ENCODE data around the gene AACS.

The AACS gene

DNA sequence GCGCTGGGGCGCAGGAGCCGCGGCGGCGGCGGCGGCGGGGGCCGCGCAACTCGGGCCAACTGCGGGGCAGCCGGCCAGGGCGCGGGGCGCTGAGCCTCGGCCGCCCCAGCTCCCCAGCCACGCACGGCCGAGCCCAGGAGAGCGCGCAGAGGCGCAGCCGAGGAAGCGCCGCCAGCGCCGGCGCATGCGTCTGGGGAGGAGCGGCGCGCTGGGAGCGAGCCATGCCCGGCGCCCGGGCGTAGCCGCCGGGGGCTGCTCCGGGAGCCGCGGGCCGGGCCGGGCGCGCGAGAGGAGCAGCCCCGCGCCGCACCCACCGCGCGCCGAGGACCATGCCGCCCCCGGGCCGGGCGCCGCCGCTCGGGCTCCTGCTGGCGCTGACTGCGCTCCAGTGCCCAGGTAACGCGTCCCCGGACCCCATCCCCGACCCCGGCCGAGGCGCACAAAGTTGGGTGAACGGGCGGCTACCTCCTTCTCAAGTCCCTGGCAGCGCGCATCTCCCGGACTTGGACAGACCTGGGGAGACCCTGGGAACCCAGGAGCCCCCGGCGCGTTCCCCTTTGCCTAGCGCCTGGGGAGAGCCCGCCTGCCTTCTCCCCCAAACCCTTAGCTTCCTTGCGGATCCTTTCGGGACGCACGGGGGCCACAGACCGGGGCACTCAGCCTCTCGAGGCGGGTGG lies 121.4 kb downstream of the AACS start:
- no peak for DNase-seq (ENCODE audit: low read depth)

DNA sequence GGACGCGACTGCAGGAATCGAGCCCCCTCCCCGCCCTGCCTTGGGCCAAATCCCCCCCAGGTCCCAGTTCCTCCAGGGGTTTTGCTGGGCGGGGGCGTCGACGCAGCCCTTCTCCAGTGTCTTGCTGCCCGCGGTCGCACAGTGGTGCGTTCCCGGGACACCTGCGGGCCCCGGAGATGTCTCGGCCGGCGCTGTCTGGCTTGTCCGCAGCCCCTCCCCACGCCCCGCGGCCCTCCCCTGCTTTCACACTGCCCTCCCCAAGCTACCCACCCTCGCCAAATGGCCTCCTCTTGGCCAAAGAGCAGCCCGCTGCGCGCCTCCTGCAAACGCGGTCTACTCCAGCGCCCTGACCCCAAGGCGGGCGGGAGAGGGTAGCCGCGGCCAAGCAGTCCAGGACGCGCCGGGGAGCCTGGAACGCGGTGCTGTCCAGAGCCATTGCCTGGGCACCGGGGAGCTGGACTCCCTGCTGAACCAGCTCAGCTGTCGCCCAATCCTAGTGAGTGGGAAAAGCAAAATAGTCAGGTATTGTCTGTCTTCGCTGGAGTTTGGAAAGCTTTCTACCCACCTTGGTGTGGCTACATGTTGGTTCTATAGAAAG lies 122.0 kb downstream of the AACS start:
- no peak for DNase-seq (ENCODE audit: low read depth)

DNA sequence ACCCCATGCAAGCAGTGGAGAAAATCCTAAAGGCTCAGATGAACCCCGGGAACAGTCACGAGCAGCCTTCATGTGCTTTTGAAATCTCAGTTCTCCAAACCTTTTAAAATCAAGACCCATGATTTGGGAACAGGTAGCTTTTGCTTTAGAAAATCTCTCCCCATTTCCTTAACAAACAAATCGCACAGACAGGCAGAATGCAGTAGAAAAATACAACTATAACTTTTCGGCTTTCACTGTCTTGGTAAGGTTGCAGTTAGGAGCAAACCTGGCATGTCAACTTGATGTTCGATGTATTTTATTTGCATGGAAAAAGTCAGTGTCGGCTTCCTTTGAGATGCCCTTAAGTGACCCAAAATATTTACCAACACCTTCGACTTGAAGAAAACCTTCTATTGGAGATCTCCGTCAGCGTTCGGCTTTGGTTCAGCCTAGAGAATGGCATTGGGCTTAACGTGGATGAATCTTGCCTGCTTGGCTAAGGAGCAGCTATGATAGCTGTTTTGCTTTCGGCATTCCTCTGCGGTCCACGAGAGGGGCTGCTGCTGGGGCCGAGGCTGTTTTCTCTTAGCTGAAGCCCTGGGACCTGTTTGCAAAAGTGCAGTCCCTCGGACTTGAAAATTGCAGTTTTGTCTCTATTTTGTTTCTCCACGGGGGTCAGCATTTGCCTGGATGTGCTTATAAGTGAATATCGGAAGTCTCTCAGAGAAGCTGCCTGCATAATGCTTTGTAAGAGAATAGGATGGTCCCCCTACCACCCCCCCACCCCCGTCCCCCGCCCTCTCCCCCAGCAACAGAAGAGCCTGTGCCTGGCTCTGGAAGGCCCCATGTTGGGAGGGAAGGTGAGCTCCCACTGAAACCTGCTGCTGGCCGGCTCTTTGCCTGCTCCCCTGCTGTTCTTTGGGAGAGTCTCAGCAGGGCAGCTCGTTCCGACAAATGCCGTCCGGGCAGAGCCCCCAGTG lies 122.8 kb downstream of the AACS start:
- DNase-seq (ENCODE audit: low read depth) = no peak

DNA sequence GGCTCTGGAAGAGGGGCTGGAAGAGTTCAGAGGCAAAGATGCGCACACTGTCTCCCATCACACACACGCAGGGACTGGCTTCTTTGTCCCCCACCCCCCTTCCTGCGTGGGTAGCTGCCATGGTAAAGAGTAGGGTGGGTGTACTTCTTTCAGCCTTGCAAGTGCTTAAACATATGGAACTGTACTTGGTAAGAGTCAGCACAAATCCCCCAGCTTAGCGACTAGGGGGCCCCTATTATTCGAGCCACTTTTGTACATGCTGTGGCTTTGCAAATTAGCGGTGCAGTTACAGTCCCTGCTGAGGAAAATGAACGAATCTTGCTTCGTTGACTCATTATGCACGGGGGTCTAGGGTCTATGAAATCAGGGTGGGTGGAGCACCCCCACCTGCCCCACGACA lies 123.8 kb downstream of the AACS start:
- DNase-seq (ENCODE audit: low read depth) = no peak

DNA sequence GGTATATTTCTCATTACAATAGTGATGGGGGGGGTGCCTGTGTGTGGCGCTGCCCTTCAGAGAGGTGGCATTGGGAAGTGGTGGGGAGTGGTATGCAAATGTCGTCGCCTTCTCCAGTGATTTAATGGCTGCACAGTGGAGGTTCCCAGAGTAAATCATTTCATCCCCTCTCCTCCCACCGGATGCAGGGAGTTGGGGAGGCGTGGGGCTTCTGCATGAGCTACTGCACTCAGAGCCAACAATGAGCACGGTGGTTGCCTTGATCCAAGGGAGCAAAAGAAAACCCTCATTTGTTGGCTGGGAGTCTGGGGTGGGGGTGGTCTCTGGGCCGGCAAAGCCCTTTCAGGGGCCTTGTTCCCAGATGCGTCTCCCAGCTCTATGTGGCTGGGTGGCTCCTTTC lies 124.3 kb downstream of the AACS start:
- no peak for DNase-seq (ENCODE audit: low read depth)

DNA sequence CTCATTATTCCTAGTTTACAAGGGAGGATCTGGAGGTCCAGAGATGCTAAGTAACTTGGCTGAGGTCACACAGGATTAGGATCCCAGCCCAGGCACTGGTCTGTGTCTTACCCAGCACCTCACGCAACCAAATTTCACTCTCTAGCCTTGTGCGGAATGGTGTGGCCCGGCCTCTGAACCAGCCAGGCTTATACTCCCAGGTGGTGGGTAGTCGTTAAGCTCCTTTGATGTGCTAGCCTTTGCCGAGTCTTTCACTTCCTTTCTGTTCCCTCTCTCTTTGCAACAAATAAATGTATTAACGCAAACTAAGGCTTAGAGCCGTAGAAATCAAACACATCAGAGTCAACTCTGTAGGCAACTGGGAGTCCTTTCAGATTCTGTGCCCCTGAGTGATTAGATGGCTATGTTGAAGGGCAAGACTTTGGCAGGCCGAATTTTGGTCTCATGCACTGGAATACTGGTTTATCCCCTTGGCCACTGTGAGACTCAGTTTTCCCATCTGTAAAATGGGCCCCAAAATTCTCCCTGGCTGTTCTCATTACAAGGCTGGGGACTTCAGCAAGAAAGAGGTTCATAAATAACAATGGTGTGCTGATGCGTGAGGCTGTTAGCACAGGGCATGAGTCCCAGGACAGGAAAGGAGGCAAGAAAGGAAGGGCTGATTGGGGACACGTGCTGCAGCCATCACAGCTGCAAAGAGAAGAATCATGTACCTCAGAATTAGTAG lies 126.3 kb downstream of the AACS start:
- DNase-seq (ENCODE audit: low read depth) = no peak

DNA sequence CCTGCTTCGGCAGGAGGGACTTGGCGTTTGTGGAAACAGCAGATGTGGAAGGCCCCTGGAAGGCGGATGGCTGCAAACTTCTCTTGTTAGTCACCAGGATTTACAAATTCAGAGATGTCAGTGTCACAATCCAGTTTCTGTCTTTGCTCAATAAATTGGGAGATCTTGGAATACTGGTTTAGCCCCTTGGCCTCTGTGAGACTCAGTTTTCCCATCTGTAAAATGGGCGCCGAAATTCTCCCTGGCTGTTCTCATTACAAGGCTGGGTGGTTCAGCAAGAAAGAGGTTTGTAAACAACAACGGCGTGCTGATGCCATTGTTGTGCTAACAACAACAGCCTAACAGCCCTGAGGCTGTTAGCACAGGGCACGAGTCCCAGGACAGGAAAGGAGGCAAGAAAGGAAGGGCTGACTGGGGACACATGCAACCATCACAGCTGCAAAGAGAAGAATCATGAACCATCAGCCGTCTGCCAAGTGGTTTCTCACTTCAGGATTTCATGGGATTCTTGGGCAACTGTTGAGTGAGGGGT lies 127.5 kb downstream of the AACS start:
- DNase-seq (ENCODE audit: low read depth) = no peak

Data from stimulated activated CD8-positive, alpha-beta memory T cell treated with anti-CD3 and anti-CD28 coated beads, Interleukin-12 subunit alpha, Interleukin-12 subunit beta, amount 100 ng/mL, for 4 hours (primary cell).